HEK293 (cell line): Measurements from ENCODE around the gene WDR89.

Experiments used
- CTCF ChIA-PET: fragments of 350-600 bp; formaldehyde crosslinking; extraction: SDS; loops from one replicate; lab custom pipeline; 2021; ENCODE audit warnings: antibody characterized with exemption; lab: Yijun Ruan, JAX
- POLR2A ChIA-PET: fragments of 300-600 bp; formaldehyde crosslinking; extraction: SDS; loops from one replicate; lab custom pipeline; 2020; ENCODE audit warnings: antibody characterized with exemption, inconsistent platforms; lab: Yijun Ruan, JAX
- H3K27ac ChIP-seq: fragments of 200-500 bp; sonication (Bioruptor generic); 2 replicates; pipeline ENCODE4 v1.5.1; 2014; ENCODE audit warnings: low read depth, low read length, control low read depth, inconsistent platforms; ENCODE audit errors: extremely low read depth
- H3K36me3 ChIP-seq, 2 experiments: fragments of 200-500 bp in 1 of 2; sonication (Bioruptor generic) in 1 of 2; 1 replicate in 1 of 2; 2 replicates in 1 of 2; pipeline ENCODE4 v1.5.1; 2014 to 2017; ENCODE audit warnings: inconsistent platforms in 2 of 2, low read length in 2 of 2; ENCODE audit not compliant: control insufficient read depth in 2 of 2, insufficient read depth in 1 of 2
- H3K4me1 ChIP-seq: fragments of 200-500 bp; sonication (Bioruptor generic); 2 replicates; pipeline ENCODE4 v1.5.1; 2014; ENCODE audit warnings: mild to moderate bottlenecking, low read length, inconsistent platforms; ENCODE audit not compliant: control insufficient read depth, insufficient read depth
- H3K4me3 ChIP-seq: 2 replicates; pipeline ENCODE4 v1.5.1; 2011; ENCODE audit warnings: low read depth, mild to moderate bottlenecking, control low read depth, low read length, moderate library complexity
- H3K9me3 ChIP-seq: fragments of 200-500 bp; sonication (Bioruptor generic); 2 replicates; pipeline ENCODE4 v1.5.1; 2014; ENCODE audit warnings: low read depth, low read length, inconsistent platforms; ENCODE audit not compliant: control insufficient read depth, insufficient read depth
- GLIS1 ChIP-seq: fragments of 450-650 bp; formaldehyde crosslinking; IDR thresholded peaks from 2 replicates; pipeline ENCODE4 v1.5.1; 2016; ENCODE audit warnings: missing biosample characterization, missing genetic modification characterization
- HOXA7 ChIP-seq: sonication (generic); formaldehyde crosslinking; IDR thresholded peaks from 2 replicates; pipeline ENCODE4 v1.8.1; 2022; ENCODE audit warnings: missing genetic modification reagents, borderline replicate concordance
- OSR2 ChIP-seq: fragments of 450-650 bp; formaldehyde crosslinking; IDR thresholded peaks from 2 replicates; pipeline ENCODE4 v1.5.1; 2016; ENCODE audit warnings: missing biosample characterization, missing genetic modification characterization
- WT1 ChIP-seq: fragments of 450-650 bp; formaldehyde crosslinking; IDR thresholded peaks from 2 replicates; pipeline ENCODE4 v1.5.1; 2016; ENCODE audit warnings: missing biosample characterization, missing genetic modification characterization
- ZBTB1 ChIP-seq: fragments of 450-650 bp; formaldehyde crosslinking; IDR thresholded peaks from 2 replicates; pipeline ENCODE4 v1.5.1; 2016; ENCODE audit warnings: missing biosample characterization, missing genetic modification characterization
- ZBTB20 ChIP-seq: fragments of 450-650 bp; formaldehyde crosslinking; IDR thresholded peaks from 2 replicates; pipeline ENCODE4 v1.5.1; 2016; ENCODE audit warnings: missing biosample characterization, missing genetic modification characterization
- ZNF132 ChIP-seq: fragments of 450-650 bp; formaldehyde crosslinking; IDR thresholded peaks from 2 replicates; pipeline ENCODE4 v1.5.1; 2017; ENCODE audit warnings: missing biosample characterization, missing genetic modification characterization, borderline replicate concordance
- ZNF16 ChIP-seq: fragments of 450-650 bp; formaldehyde crosslinking; IDR thresholded peaks from 2 replicates; pipeline ENCODE4 v1.5.1; 2016; ENCODE audit warnings: low read depth, missing biosample characterization, missing genetic modification characterization
- ZNF211 ChIP-seq: fragments of 450-650 bp; formaldehyde crosslinking; IDR thresholded peaks from 2 replicates; pipeline ENCODE4 v1.5.1; 2016; ENCODE audit warnings: low read depth, missing biosample characterization, missing genetic modification characterization
- ZNF221 ChIP-seq: fragments of 450-650 bp; formaldehyde crosslinking; IDR thresholded peaks from 2 replicates; pipeline ENCODE4 v1.5.1; 2017; ENCODE audit warnings: missing biosample characterization, missing genetic modification characterization, borderline replicate concordance
- ZNF24 ChIP-seq: fragments of 450-650 bp; formaldehyde crosslinking; IDR thresholded peaks from 2 replicates; pipeline ENCODE4 v1.5.1; 2016; ENCODE audit warnings: missing biosample characterization, missing genetic modification characterization
- ZNF530 ChIP-seq: fragments of 450-650 bp; formaldehyde crosslinking; IDR thresholded peaks from 2 replicates; pipeline ENCODE4 v1.5.1; 2016; ENCODE audit warnings: low read depth, missing biosample characterization, missing genetic modification characterization
- ZNF548 ChIP-seq: fragments of 450-650 bp; formaldehyde crosslinking; IDR thresholded peaks from 2 replicates; pipeline ENCODE4 v1.5.1; 2016; ENCODE audit warnings: missing biosample characterization, missing genetic modification characterization
- ZNF621 ChIP-seq: fragments of 450-650 bp; formaldehyde crosslinking; IDR thresholded peaks from 2 replicates; pipeline ENCODE4 v1.5.1; 2017; ENCODE audit warnings: missing biosample characterization, missing genetic modification characterization
- ZNF776 ChIP-seq: fragments of 450-650 bp; formaldehyde crosslinking; IDR thresholded peaks from 2 replicates; pipeline ENCODE4 v1.5.0; 2017; ENCODE audit warnings: missing biosample characterization, missing genetic modification characterization, borderline replicate concordance
- ZNF792 ChIP-seq: fragments of 450-650 bp; formaldehyde crosslinking; IDR thresholded peaks from 2 replicates; pipeline ENCODE4 v1.5.1; 2016; ENCODE audit warnings: missing biosample characterization, missing genetic modification characterization
- ZXDB ChIP-seq: fragments of 450-650 bp; formaldehyde crosslinking; IDR thresholded peaks from 2 replicates; pipeline ENCODE4 v1.5.1; 2016; ENCODE audit warnings: missing biosample characterization, missing genetic modification characterization
- TF ChIP-seq, protein P1 (sequence below): fragments of 450-650 bp; formaldehyde crosslinking; IDR thresholded peaks from 2 replicates; pipeline ENCODE4 v1.5.1; 2016; ENCODE audit warnings: missing biosample characterization, missing genetic modification characterization
- TF ChIP-seq, protein P2 (sequence below): fragments of 450-650 bp; formaldehyde crosslinking; IDR thresholded peaks from 2 replicates; pipeline ENCODE4 v1.5.1; 2016; ENCODE audit warnings: missing biosample characterization, missing genetic modification characterization
- TF ChIP-seq, protein P3 (sequence below): fragments of 450-650 bp; formaldehyde crosslinking; IDR thresholded peaks from 2 replicates; pipeline ENCODE4 v1.5.1; 2017; ENCODE audit warnings: missing biosample characterization, missing genetic modification characterization
- TF ChIP-seq, protein P4 (sequence below): fragments of 450-650 bp; formaldehyde crosslinking; IDR thresholded peaks from 2 replicates; pipeline ENCODE4 v1.5.1; 2016; ENCODE audit warnings: missing biosample characterization, missing genetic modification characterization

The WDR89 gene

DNA sequence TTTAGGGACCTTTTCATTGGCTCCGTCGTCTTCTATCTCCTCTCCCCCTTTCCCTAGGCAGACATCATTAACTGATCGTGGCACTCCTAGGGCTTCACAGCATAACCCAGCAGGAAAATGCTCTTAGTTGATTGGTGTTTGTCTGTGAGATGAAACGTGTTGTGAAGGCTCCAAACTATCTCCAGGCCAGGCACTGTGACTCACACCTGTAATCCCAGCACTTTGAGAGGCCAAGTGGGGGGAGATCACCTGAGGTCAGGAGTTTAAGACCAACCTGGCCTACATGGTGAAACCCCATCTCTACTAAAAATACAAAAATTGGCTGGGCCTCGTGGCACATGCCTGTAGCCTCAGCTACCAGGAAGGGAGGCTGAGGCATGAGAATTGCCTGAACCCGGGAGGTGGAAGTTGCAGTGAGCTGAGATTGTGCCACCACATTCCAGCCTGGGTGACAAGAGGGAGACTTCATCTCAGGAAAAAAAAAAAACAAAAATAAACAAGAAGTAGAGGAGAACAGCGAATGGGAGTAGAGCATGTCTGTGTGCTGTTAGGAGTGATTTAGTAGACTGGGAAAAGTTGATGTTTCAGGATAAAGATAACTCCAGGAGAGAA lies 32.3 kb upstream of the WDR89 start:
- POLR2A ChIA-PET, result interaction anchor here (0.7 kb wide), 1 partner anchor 26 kb away, joined by 3 read pairs; no protein-coding TSS in a partner anchor
- no peaks in the 10 kb centered on the region for H3K9me3 ChIP-seq
- H3K36me3 ChIP-seq, result no peaks in the 10 kb centered on the region
- CTCF ChIA-PET, result no interaction called here
- no peak overlapping the region for H3K4me3 ChIP-seq
- H3K4me1 ChIP-seq, result peaks cover 23% of the 10 kb centered on the region
- TF ChIP-seq, protein P1, sequence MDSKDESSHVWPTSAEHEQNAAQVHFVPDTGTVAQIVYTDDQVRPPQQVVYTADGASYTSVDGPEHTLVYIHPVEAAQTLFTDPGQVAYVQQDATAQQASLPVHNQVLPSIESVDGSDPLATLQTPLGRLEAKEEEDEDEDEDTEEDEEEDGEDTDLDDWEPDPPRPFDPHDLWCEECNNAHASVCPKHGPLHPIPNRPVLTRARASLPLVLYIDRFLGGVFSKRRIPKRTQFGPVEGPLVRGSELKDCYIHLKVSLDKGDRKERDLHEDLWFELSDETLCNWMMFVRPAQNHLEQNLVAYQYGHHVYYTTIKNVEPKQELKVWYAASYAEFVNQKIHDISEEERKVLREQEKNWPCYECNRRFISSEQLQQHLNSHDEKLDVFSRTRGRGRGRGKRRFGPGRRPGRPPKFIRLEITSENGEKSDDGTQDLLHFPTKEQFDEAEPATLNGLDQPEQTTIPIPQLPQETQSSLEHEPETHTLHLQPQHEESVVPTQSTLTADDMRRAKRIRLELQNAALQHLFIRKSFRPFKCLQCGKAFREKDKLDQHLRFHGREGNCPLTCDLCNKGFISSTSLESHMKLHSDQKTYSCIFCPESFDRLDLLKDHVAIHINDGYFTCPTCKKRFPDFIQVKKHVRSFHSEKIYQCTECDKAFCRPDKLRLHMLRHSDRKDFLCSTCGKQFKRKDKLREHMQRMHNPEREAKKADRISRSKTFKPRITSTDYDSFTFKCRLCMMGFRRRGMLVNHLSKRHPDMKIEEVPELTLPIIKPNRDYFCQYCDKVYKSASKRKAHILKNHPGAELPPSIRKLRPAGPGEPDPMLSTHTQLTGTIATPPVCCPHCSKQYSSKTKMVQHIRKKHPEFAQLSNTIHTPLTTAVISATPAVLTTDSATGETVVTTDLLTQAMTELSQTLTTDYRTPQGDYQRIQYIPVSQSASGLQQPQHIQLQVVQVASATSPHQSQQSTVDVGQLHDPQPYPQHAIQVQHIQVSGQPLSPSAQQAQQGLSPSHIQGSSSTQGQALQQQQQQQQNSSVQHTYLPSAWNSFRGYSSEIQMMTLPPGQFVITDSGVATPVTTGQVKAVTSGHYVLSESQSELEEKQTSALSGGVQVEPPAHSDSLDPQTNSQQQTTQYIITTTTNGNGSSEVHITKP (tag by site-specific recombination), result peak; percentile 58
- 0 out of 2 replicates have a peak, but pooled peaks have one; percentile 22 for TF ChIP-seq ZXDB (tag by site-specific recombination)
- no peak for TF ChIP-seq ZNF621
- no peak for TF ChIP-seq ZNF211 (tag by site-specific recombination)
- peak; percentile 80 for TF ChIP-seq WT1 (tag by site-specific recombination)
- peak; percentile 43 for TF ChIP-seq GLIS1 (tag by site-specific recombination)
- no peak for TF ChIP-seq ZNF530 (tag by site-specific recombination)
- no peak overlapping the region for H3K27ac ChIP-seq

DNA sequence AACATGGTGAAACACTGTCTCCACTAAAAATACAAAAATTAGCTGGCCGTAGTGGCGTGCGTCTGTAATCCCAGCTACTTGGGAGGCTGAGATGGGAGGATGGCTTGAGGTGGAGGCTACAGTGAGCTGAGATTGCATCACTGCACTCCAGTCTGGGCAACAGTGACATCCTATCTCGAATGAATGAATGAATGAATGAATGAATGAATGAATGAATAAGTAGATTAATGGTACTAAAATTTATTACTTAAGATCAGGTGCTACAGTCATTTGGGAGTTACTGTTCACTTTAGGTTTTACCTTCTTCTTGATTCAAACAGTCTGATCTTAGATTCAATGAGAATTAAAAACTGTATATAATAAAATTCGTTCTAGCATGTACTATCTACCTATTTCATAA lies 31.6 kb upstream of the WDR89 start:
- Histone ChIP-seq H3K36me3 (no peaks in the 10 kb centered on the region), H3K27ac (no peak overlapping the region), H3K4me1 (peaks cover 19% of the 10 kb centered on the region)
- CTCF ChIA-PET, result no interaction called here
- TF ChIP-seq ZNF132 (no peak), ZNF24 (tag by site-specific recombination) (peak; percentile 93)
- TF ChIP-seq, all 188 proteins: peak for 1
- Histone ChIP-seq H3K9me3 (no peaks in the 10 kb centered on the region), H3K4me3 (no peak overlapping the region)
- POLR2A ChIA-PET, result no interaction called here

DNA sequence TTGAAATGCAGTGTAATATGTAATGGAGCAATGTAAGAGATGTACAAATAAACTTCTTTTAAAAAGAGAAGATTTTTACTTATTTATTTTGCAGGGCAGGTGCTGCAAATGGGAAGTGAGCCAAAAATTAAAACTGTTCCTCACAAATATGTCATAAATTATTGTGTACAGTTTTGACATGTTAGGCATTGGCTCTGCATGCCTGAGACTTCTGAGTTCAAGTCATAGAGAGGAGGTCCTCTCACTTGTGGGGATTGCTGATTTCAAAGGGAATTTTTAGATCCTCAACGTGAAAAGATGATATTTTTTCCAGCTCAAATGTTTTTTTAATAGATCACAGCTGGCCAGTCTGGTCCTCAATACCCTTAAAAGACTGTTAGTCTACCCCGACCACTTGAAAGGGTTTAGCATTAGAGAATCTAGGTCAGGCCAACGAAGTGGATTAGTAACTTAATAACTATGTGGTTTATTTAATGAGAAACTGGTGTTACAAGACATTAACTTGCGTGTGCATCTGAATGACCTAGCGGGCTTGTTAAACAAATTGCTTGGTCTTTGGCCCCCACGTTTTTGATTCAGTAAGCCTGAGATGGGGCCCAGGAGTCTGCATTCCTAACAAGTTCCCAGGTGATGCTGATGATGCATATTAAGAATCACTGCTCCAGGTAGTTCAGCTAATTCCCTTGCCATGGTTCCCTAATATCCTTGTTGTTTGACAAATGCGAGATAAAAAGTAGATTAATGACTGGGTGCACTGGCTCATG lies 30.9 kb upstream of the WDR89 start:
- Histone ChIP-seq H3K27ac (no peak overlapping the region), H3K9me3 (no peaks in the 10 kb centered on the region), H3K4me3 (no peak overlapping the region), H3K4me1 (peaks cover 12% of the 10 kb centered on the region), H3K36me3 (no peaks in the 10 kb centered on the region)
- ChIA-PET POLR2A (no interaction called here), CTCF (no interaction called here)
- no peak for TF ChIP-seq ZNF16 (tag by site-specific recombination)
- no peak for TF ChIP-seq ZNF548 (tag by site-specific recombination)
- TF ChIP-seq, protein P2, sequence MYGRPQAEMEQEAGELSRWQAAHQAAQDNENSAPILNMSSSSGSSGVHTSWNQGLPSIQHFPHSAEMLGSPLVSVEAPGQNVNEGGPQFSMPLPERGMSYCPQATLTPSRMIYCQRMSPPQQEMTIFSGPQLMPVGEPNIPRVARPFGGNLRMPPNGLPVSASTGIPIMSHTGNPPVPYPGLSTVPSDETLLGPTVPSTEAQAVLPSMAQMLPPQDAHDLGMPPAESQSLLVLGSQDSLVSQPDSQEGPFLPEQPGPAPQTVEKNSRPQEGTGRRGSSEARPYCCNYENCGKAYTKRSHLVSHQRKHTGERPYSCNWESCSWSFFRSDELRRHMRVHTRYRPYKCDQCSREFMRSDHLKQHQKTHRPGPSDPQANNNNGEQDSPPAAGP (tag by site-specific recombination), result no peak
- TF ChIP-seq ZBTB1 (tag by site-specific recombination), result no peak
- TF ChIP-seq OSR2 (tag by site-specific recombination), result peak; percentile 25; the same call in 1 of the 2 replicates
- TF ChIP-seq ZNF221 (tag by site-specific recombination), result no peak
- TF ChIP-seq, protein P3, sequence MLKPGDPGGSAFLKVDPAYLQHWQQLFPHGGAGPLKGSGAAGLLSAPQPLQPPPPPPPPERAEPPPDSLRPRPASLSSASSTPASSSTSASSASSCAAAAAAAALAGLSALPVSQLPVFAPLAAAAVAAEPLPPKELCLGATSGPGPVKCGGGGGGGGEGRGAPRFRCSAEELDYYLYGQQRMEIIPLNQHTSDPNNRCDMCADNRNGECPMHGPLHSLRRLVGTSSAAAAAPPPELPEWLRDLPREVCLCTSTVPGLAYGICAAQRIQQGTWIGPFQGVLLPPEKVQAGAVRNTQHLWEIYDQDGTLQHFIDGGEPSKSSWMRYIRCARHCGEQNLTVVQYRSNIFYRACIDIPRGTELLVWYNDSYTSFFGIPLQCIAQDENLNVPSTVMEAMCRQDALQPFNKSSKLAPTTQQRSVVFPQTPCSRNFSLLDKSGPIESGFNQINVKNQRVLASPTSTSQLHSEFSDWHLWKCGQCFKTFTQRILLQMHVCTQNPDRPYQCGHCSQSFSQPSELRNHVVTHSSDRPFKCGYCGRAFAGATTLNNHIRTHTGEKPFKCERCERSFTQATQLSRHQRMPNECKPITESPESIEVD (tag by site-specific recombination), result peak; percentile 10; the same call in 1 of the 2 replicates
- TF ChIP-seq, protein P4, sequence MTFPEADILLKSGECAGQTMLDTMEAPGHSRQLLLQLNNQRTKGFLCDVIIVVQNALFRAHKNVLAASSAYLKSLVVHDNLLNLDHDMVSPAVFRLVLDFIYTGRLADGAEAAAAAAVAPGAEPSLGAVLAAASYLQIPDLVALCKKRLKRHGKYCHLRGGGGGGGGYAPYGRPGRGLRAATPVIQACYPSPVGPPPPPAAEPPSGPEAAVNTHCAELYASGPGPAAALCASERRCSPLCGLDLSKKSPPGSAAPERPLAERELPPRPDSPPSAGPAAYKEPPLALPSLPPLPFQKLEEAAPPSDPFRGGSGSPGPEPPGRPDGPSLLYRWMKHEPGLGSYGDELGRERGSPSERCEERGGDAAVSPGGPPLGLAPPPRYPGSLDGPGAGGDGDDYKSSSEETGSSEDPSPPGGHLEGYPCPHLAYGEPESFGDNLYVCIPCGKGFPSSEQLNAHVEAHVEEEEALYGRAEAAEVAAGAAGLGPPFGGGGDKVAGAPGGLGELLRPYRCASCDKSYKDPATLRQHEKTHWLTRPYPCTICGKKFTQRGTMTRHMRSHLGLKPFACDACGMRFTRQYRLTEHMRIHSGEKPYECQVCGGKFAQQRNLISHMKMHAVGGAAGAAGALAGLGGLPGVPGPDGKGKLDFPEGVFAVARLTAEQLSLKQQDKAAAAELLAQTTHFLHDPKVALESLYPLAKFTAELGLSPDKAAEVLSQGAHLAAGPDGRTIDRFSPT (tag by site-specific recombination), result no peak
- no peak for TF ChIP-seq ZNF776 (tag by site-specific recombination)
- no peak for TF ChIP-seq HOXA7 (CRISPR knock-in tag)
- TF ChIP-seq ZNF792, result no peak
- TF ChIP-seq ZBTB20 (tag by site-specific recombination), result peak; percentile 47; the same call in 1 of the 2 replicates
